GM21737 (cell line): Measurements from ENCODE around the gene GALNT2.

Source experiments
- ATAC-seq: cut with Tn5 transposase; IDR thresholded peaks from one replicate; pipeline ENCODE4 v1.9.1; 2021; ENCODE audit warnings: mild to moderate bottlenecking, moderate library complexity; ENCODE audit not compliant: unreplicated experiment

GALNT2 gene

GRCh38 chr1:230050973-230051735, 15.9 kb upstream of the GALNT2 start:
- ATAC-seq: no peak

GRCh38 chr1:230052018-230052417, 15.0 kb upstream of the GALNT2 start:
- ATAC-seq: no peak

- no peak for ATAC-seq
These were observed 14.4 kb upstream of the GALNT2 start for GRCh38 chr1:230052665-230053064.

- ATAC-seq: no peak
These were observed 12.8 kb upstream of the GALNT2 start for GRCh38 chr1:230054092-230054749.

GRCh38 chr1:230056098-230056497, 10.9 kb upstream of the GALNT2 start:
- ATAC-seq: no peak

- no peak for ATAC-seq
These were observed 9.9 kb upstream of the GALNT2 start for GRCh38 chr1:230057100-230057499.

GRCh38 chr1:230057681-230058565, 9.1 kb upstream of the GALNT2 start:
- ATAC-seq: no peak

GRCh38 chr1:230058626-230059025, 8.4 kb upstream of the GALNT2 start:
- no peak for ATAC-seq

GRCh38 chr1:230061801-230062200, 5.2 kb upstream of the GALNT2 start:
- ATAC-seq: no peak

- ATAC-seq: no peak
These were observed 4.5 kb upstream of the GALNT2 start for GRCh38 chr1:230062521-230062920.

- no peak for ATAC-seq
These were observed 2.8 kb upstream of the GALNT2 start for GRCh38 chr1:230064283-230064682.

GRCh38 chr1:230065161-230065560, 1.9 kb upstream of the GALNT2 start:
- no peak for ATAC-seq

- ATAC-seq: no peak
These were observed 1.5 kb upstream of the GALNT2 start for GRCh38 chr1:230065571-230065970.

GRCh38 chr1:230066031-230066430, 1.0 kb upstream of the GALNT2 start:
- ATAC-seq: no peak

- ATAC-seq: peak; percentile 28
These were observed 407 bp downstream of the GALNT2 start for GRCh38 chr1:230067419-230067870.

- ATAC-seq: no peak
These were observed 1.0 kb downstream of the GALNT2 start for GRCh38 chr1:230067871-230068620.

- ATAC-seq: no peak
These were observed 1.5 kb downstream of the GALNT2 start for GRCh38 chr1:230068621-230068873.

GRCh38 chr1:230068952-230069684, 2.1 kb downstream of the GALNT2 start:
- ATAC-seq: no peak

- no peak for ATAC-seq
These were observed 2.8 kb downstream of the GALNT2 start for GRCh38 chr1:230069796-230070195.
